Keratinocyte (primary cell): Measurements from ENCODE around the gene PIGL. TPM values are rescaled to one million over a fixed set of nuclear protein-coding genes. Genes with fewer than 3 reads are reported as not detected.

ENCODE experiments used
- DNase-seq: peaks from one replicate; pipeline ENCODE4 v3.0.0-alpha.2; 2011; ENCODE audit warnings: low read depth, missing footprints, low spot score
- FAIRE-seq: peaks from 2 replicates; lab custom pipeline; 2011; peaks lifted over from hg19 to GRCh38; lab: Jason Lieb, UNC
- H2AFZ ChIP-seq: 2 replicates; pipeline ENCODE4 v1.6.0; 2012; ENCODE audit warnings: low read length, control low read depth, inconsistent platforms; ENCODE audit not compliant: control insufficient read depth
- H3K27ac ChIP-seq: 2 replicates; pipeline ENCODE4 v1.5.1; 2011; ENCODE audit warnings: low read length; ENCODE audit not compliant: control insufficient read depth, insufficient read depth
- H3K27me3 ChIP-seq: 3 replicates; pipeline ENCODE4 v1.6.0; 2011; ENCODE audit warnings: low read length; ENCODE audit not compliant: control insufficient read depth, insufficient read depth; ENCODE audit errors: extremely low read depth
- H3K36me3 ChIP-seq, 2 experiments: 2 replicates in 1 of 2; 3 replicates in 1 of 2; pipeline ENCODE4 v1.5.1; 2011; ENCODE audit warnings: low read length in 2 of 2, mild to moderate bottlenecking in 1 of 2; ENCODE audit not compliant: control insufficient read depth in 2 of 2, insufficient read depth in 2 of 2; ENCODE audit errors: extremely low read depth in 1 of 2
- H3K4me1 ChIP-seq: 3 replicates; pipeline ENCODE4 v1.5.1; 2011; ENCODE audit warnings: low read length; ENCODE audit not compliant: control insufficient read depth, insufficient read depth; ENCODE audit errors: extremely low read depth
- H3K4me2 ChIP-seq: 3 replicates; pipeline ENCODE4 v1.6.0; 2011; ENCODE audit warnings: low read depth, low read length; ENCODE audit not compliant: control insufficient read depth, insufficient read depth; ENCODE audit errors: extremely low read depth
- H3K4me3 ChIP-seq, 3 experiments: fragments of 200-600 bp in 1 of 3; sonication (generic) in 1 of 3; 2 replicates in 2 of 3; 3 replicates in 1 of 3; pipeline ENCODE4 v1.5.1; 2011 to 2016; ENCODE audit warnings: low read length in 3 of 3, mild to moderate bottlenecking in 3 of 3, control low read depth in 2 of 3, inconsistent platforms in 1 of 3, low read depth in 1 of 3, mixed read lengths in 1 of 3, mixed run types in 1 of 3, moderate library complexity in 1 of 3; ENCODE audit not compliant: control insufficient read depth in 2 of 3, insufficient read depth in 2 of 3; ENCODE audit errors: extremely low read depth in 1 of 3
- H3K79me2 ChIP-seq: 2 replicates; pipeline ENCODE4 v1.6.0; 2012; ENCODE audit warnings: low read length; ENCODE audit not compliant: control insufficient read depth, insufficient read depth
- H3K9ac ChIP-seq: 3 replicates; pipeline ENCODE4 v1.6.0; 2011; ENCODE audit warnings: low read length; ENCODE audit not compliant: control insufficient read depth, insufficient read depth; ENCODE audit errors: extremely low read depth
- H3K9me1 ChIP-seq: 3 replicates; pipeline ENCODE4 v1.6.0; 2011; ENCODE audit warnings: low read length; ENCODE audit not compliant: control insufficient read depth, insufficient read depth; ENCODE audit errors: extremely low read depth
- H3K9me3 ChIP-seq: 2 replicates; pipeline ENCODE4 v1.5.1; 2012; ENCODE audit warnings: low read depth, low read length; ENCODE audit not compliant: control insufficient read depth
- H4K20me1 ChIP-seq: 3 replicates; pipeline ENCODE4 v1.6.0; 2011; ENCODE audit warnings: low read length; ENCODE audit not compliant: control insufficient read depth, insufficient read depth; ENCODE audit errors: extremely low read depth
- CTCF ChIP-seq, 3 experiments: IDR thresholded peaks in 1 of 3; conservative IDR thresholded peaks in 1 of 3; optimal IDR thresholded peaks in 1 of 3; 2 replicates in 2 of 3; 3 replicates in 1 of 3; pipeline versions ENCODE3 to v1.5.1; 2011; ENCODE audit warnings: low read length in 3 of 3, mild to moderate bottlenecking in 3 of 3, moderate library complexity in 2 of 3, control low read depth in 1 of 3, inconsistent platforms in 1 of 3; ENCODE audit not compliant: insufficient read depth in 2 of 3; ENCODE audit errors: extremely low read depth in 1 of 3
- EZH2 ChIP-seq: IDR thresholded peaks from one replicate; pipeline ENCODE4 v1.6.1; 2012; ENCODE audit warnings: inconsistent platforms, mild to moderate bottlenecking, low read length, moderate library complexity
- dilution Hi-C: fragments of 300-500 bp; cut with MboI; formaldehyde crosslinking; loops from one replicate; pipeline ENCODE4 v1.7.0; 2020; ENCODE audit warnings: low sequenced_read_pairs; ENCODE audit not compliant: extremely low pct_ligation_motif_present
- polyA plus RNA-seq, 5 experiments: library from polyadenylated mRNA; depleted of rRNA in 3 of 5; stranded (reverse) in 3 of 5; stranded (forward) in 1 of 5; unstranded in 1 of 5; fragments of >200 nt; gene quantifications; 1 replicate in 1 of 5; 2 replicates in 3 of 5; 3 replicates in 1 of 5; pipeline versions ENCODE4 v1.2.1 to v1.2.3, GENCODE V29; 2011 to 2012; ENCODE audit warnings: missing spikeins in 2 of 5, low read depth in 1 of 5, low replicate concordance in 1 of 5

Gene PIGL
- polyA plus RNA-seq, 1 donor (not counting 4 experiments of a cell fraction or from before 2014, with no cell fraction given), result 21.5 TPM

GRCh38 chr17:16272111-16272840, 55.3 kb downstream of the PIGL start:
- Histone ChIP-seq H3K4me2 (no peak overlapping the region), H3K4me1 (peaks cover 12% of the 10 kb centered on the region), H3K9me1 (no peaks in the 10 kb centered on the region), H3K79me2 (no peaks in the 10 kb centered on the region), H2AFZ (no peak overlapping the region), H3K27me3 (no peaks in the 10 kb centered on the region), H3K9me3 (no peaks in the 10 kb centered on the region), H3K9ac (no peak overlapping the region), H4K20me1 (no peaks in the 10 kb centered on the region), H3K27ac (no peak overlapping the region), H3K36me3 (no peaks in the 10 kb centered on the region), H3K4me3 (no peak overlapping the region)
- no peak for DNase-seq
- dilution Hi-C loops, result no loop called here
- no peak for FAIRE-seq
- TF ChIP-seq CTCF (optimal IDR thresholded peaks at IDR 0.05 in 1 of 3, IDR thresholded peaks at IDR 0.05 in 1 of 3, conservative IDR thresholded peaks at IDR 0.05 in 1 of 3; ENCODE audit: extremely low read depth in 1 of 3, insufficient read depth in 2 of 3, low read length in 3 of 3), result no peak
- TF ChIP-seq EZH2, result no peak

GRCh38 chr17:16273499-16273898, 56.5 kb downstream of the PIGL start:
- dilution Hi-C loops, result no loop called here
- DNase-seq (peak; percentile 13), FAIRE-seq (no peak)
- H3K4me2 ChIP-seq, result no peak overlapping the region
- H4K20me1 ChIP-seq, result no peaks in the 10 kb centered on the region
- peaks cover 12% of the 10 kb centered on the region for H3K4me1 ChIP-seq
- H3K9me1 ChIP-seq, result no peaks in the 10 kb centered on the region
- no peak overlapping the region for H3K27ac ChIP-seq
- H3K36me3 ChIP-seq, result no peaks in the 10 kb centered on the region
- H3K4me3 ChIP-seq, result no peak overlapping the region
- H3K9me3 ChIP-seq, result no peaks in the 10 kb centered on the region
- TF ChIP-seq EZH2 (no peak), CTCF (optimal IDR thresholded peaks at IDR 0.05 in 1 of 3, IDR thresholded peaks at IDR 0.05 in 1 of 3, conservative IDR thresholded peaks at IDR 0.05 in 1 of 3; ENCODE audit: extremely low read depth in 1 of 3, insufficient read depth in 2 of 3, low read length in 3 of 3) (no peak)
- H3K27me3 ChIP-seq, result no peaks in the 10 kb centered on the region
- no peak overlapping the region for H3K9ac ChIP-seq
- no peaks in the 10 kb centered on the region for H3K79me2 ChIP-seq
- no peak overlapping the region for H2AFZ ChIP-seq
